PC-9 (cell line): ENCODE data around the gene NCAPH2.

ENCODE experiments used
- CTCF ChIP-seq: fragments of 200-600 bp; sonication (generic); conservative IDR thresholded peaks from 2 replicates; pipeline ENCODE4 v1.6.1; 2017; ENCODE audit warnings: mixed run types, antibody characterized with exemption, mild to moderate bottlenecking, moderate library complexity
- EZH2 ChIP-seq: fragments of 200-600 bp; sonication (generic); IDR thresholded peaks from 2 replicates; pipeline ENCODE4 v1.8.0; 2017; ENCODE audit warnings: antibody characterized with exemption, low read depth

GRCh38 chr22:50469377-50470305, 38.4 kb upstream of the NCAPH2 start:
- TF ChIP-seq CTCF (no peak), EZH2 (no peak)
